Skeletal muscle cell (primary cell): ENCODE data around the gene TSEN34.
"Not testable (repeated sequence)": the region's sequence is repeated elsewhere in the genome, so short reads cannot be mapped to it uniquely, and the experiment has no call there.

Experiments used
- DNase-seq: peaks from one replicate; pipeline ENCODE4 v3.0.0-alpha.2; 2010; ENCODE audit warnings: low read depth
- H3K4me3 ChIP-seq: 2 replicates; pipeline ENCODE4 v1.5.1; 2011; ENCODE audit warnings: low read depth, mild to moderate bottlenecking, control low read depth, low read length, moderate library complexity

TSEN34 gene

DNA sequence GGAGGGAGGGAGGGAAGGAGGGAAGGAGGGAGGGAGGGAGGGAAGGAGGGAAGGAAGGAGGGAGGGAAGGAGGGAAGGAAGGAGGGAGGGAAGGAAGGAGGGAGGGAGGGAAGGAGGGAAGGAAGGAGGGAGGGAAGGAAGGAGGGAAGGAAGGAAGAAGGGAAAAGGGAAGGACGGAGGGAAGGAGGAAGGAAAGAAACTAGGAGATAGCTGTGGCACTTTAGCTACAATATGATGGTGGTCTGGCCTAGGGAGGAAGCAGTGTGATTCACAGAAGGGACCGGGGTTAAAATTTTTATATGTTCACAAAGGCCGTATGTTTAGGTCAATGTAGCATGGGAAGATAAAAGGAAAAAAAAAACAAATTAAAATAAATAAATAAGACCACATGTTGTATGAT, 9.2 kb upstream of the TSEN34 start:
- not testable (repeated sequence) for DNase-seq

DNA sequence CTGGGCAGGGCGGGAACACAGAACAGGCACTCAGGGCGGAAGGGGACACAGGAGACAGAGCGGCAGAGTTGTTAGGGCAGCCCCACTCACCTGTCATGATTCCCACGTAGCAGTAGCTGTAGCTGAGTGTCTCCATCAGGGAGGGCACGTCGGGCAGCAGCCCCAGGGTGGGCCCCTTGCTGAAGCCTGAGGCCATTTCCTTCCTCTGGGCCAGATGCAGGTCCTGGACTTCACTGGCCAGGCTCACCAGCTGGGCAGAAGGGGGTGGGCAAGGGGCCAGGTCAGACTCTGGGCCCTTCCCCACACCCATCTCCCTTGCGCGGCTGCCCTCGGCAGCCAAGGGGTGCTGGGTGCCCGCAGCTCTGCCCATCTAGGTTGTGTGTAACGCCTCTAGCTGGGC, 7.7 kb upstream of the TSEN34 start:
- DNase-seq = no peak
- H3K4me3 ChIP-seq = no peak overlapping the region

More for the DNA sequence above, 9.2 kb upstream of the TSEN34 start:
- H3K4me3 ChIP-seq = not testable (repeated sequence)

DNA sequence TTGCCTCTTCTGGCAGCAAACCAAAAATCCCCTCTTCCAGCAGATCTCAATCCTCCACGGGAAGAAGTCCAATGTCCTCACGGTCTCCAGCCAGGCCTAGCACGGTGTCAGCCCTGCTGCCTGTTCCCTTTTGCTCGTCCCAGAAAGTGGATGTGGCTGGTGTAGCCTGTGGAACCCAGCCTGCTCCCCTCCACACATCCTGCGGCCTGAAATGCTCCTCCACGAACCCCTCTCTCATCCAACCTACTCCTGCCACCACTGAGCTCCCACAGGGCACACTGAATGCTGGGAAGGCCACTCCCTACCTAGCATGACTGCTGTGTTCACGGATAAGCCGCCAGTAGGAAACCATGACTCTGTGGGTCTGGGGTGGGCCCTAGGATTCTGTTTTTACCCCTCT, 4.8 kb upstream of the TSEN34 start:
- no peak overlapping the region for H3K4me3 ChIP-seq
- no peak for DNase-seq

DNA sequence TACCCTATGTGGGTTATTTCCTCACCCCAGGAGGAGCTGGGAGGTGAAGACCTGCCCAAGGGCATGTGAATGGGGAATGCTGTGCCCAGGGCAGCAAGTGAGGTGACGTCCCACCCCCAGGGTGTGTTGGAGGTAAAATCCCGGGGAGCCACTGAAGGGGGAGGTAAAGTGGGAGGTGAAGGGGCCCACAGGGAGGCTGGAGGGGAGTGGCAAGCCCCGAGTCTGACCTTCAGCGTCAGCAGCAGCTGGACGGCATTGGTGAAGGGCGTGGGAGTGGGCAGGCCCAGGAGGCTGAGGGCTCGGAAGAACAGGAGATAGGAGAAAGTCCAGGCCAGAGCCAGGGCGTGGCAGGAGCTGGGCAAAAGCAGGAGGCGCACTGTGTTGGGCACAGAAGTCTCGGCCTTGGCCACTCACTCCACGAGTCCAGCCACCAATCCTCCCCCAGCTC, 4.2 kb upstream of the TSEN34 start:
- no peak for DNase-seq
- no peak overlapping the region for H3K4me3 ChIP-seq

DNA sequence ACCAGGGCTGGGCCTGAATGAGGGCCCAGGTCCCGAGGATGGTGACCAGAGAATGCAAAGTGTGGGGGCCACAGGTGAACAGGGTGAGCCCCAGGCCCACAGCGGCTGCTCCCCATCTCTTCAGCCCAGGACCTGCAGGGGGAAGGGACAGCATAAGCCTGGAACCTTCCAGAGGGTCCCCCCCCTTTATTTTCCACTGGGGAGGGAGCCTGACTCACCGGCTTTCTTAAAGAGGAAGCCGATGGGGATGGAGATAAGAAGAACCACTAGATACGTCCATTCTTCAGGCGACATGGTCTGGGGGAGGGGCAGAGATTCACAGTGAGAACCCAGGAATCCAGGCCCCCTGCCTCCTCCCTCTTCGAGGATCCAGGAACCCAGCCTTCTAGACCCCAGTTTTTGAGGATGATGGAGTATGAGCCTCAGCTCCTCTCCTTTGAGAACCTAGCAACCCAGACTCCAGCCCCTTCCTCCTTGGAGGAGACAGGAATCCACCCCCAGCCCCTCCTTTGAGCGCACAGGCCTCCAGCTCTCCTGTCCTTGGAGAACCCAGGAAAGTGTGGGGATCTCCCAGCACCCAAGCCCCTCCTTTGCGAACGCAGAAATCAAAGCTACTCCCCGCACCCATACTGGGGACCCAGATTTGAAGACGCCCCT, 2.8 kb upstream of the TSEN34 start:
- DNase-seq = no peak
- H3K4me3 ChIP-seq = peak overlapping the region; percentile 66

DNA sequence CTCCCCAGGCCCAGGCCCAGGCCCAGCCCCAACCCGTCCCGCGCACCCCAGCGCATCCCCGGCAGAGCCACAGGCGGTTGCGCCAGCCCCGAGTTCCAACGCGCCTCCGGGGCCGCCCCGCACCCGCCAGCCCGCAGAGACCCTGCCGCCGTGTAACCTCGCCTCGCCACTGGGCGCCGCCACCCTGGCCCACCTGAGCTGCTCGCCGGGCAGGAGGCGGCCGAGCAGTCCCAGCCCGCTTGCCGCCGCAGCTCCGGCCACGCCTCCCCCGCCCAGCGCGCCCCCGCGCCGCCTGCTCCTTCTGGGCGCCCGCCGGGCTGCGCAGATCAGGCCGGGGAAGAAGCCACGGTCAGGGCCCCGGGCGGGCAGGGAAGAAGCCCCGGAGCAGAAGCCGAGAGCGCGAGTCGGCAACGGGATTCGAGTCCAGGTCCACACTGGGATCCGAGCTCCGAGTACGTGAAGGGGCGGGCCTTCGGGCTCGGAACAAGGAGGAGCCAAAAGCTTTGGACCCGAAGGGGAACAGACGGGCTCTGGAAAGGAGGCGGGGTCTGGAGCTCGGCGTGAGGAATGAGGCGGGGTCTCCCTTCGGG, 1.9 kb upstream of the TSEN34 start, which contains the start of gene MBOAT7:
Gene MBOAT7 (minus strand): TSS at position 436 of the 590 bp plus-strand sequence. CDS start 1,072 bp downstream, outside the sequence.
- DNase-seq = no peak
- H3K4me3 ChIP-seq = peak within 1 kb of the TSS; percentile 66

DNA sequence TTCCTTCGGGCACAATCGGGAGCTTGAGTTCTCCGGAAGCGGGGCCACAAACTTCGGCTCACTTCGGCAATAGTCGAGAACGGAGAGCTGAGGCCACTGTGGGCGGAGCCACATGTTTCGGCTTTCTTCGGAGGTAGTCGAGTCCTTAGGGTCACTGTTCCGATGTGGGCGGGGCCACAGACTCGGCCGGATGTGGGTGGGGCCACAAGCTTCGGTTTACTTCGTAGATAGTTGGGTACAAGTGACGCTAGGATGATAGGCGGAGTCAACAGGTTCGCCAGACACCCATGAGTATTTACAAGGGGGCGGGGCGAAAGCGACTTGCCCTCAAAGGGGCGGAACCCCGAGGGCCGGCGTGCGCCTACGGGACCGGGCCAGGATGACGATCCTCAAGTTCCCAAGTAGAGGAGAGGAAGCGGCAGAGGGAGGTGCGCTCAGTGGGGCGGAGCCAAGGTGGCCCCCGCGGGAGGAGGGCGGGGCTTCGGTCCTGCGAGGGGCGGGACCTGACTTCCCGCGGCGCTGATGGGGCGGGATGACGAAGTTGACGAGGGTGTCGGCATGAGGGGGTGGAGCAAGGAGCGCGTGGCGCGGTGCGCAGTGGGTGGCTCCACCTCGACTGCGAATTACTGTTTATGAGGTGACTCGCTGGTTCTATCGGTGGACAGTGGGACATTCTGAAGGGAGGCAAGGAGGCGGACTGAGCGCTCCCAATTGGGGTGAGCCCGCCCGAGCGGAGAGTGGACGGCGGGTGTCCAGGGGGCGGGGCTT, 1.2 kb upstream of the TSEN34 start:
- H3K4me3 ChIP-seq = peak overlapping the region; percentile 66
- DNase-seq = peak; percentile 99

DNA sequence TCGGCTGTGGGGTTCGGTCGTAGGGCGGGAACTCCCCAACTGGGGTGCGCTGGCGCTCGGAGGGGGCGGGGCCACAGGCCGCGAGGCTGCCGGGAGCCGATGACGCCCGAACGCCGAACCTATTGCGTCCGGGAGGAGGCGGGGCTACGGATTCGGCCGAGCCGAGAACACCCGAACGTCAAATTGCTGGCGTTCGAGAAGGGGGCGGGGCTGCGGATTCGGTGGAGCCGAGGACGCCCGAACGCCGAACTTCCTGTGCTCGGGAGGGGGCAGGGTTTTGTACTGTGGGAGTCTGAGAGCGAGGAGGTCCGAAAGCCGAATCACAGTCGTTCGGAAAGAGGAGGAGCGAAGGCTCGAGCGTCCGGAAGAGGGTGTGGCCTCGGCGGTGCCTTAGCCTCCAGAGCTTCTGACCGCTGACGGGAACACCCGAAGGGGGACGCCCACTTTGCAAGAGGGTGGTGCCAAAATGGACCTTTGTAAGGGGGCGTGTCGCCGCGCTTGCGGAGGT, 551 bp upstream of the TSEN34 start:
- peak overlapping the region; percentile 60 for H3K4me3 ChIP-seq
- DNase-seq = peak; percentile 98

DNA sequence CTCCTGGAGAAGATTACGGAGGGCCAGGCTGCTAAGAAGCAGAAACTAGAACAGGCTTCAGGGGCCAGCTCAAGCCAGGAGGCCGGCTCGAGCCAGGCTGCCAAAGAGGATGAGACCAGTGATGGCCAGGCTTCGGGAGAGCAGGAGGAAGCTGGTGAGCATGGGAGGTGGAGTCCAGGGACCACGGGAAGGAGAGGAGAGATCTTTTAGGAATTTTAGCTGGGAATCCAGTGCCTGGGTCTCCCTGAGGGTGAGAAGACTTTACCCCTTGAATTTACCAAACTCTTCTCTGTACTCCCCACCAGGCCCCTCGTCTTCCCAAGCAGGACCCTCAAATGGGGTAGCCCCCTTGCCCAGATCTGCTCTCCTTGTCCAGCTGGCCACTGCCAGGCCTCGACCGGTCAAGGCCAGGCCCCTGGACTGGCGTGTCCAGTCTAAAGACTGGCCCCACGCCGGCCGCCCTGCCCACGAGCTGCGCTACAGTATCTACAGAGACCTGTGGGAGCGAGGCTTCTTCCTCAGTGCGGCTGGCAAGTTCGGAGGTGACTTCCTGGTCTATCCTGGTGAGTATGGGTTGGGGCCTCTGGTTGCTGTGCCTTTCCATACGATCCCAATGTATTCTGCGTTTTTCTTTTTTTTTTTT, 824 bp downstream of the TSEN34 start:
- peak overlapping the region; percentile 60 for H3K4me3 ChIP-seq
- no peak for DNase-seq

DNA sequence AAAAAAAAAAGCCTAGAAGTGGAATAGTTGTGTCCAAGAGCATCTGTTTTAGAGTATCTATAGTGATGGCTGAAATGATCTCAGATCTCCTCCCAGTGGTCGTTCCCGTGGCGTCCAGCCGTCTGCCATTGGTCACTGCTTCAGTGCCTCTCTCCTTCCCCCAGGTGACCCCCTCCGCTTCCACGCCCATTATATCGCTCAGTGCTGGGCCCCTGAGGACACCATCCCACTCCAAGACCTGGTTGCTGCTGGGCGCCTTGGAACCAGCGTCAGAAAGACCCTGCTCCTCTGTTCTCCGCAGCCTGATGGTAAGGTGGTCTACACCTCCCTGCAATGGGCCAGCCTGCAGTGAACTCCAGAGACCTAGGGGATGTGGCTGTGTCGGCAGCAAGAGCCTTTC, 1.9 kb downstream of the TSEN34 start:
- H3K4me3 ChIP-seq = no peak overlapping the region
- DNase-seq = no peak

DNA sequence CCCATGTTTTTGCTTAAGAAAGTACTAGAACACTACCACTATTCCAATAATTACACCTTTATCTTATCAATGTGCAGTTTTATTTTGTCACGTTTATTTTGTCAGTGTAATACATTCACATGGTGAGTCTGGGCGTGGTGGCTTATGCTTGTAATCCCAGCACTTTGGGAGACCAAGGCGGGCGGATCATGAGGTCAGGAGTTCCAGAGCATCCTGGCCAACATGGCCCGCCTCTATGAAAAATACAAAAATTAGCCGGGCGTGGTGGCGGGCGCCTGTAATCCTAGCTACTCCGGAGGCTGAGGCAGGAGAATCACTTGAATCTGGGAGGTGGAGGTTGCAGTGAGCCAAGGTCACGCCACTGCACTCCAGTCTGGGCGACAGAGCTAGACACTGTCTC, 3.4 kb downstream of the TSEN34 start:
- DNase-seq, H3K4me3 ChIP-seq: not testable (repeated sequence)

DNA sequence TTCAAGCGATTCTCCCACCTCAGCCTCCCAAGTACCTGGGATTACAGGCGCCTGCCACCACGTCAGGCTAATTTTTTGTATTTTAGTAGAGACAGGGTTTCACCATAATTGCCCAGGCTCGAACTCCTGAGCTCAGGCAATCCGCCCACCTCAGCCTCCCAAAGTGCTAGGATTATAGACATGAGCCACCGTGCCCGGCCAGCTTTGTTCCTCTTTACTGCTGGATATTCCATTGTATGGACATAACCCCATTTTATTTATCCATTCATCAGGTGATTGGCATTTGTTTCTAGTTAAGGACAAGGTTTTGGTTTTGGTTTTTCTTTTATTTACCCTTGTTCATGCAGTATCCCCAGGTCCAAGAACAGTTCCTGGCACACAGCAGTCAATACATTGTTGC, 5.4 kb downstream of the TSEN34 start:
- no peak for DNase-seq
- no peak overlapping the region for H3K4me3 ChIP-seq

DNA sequence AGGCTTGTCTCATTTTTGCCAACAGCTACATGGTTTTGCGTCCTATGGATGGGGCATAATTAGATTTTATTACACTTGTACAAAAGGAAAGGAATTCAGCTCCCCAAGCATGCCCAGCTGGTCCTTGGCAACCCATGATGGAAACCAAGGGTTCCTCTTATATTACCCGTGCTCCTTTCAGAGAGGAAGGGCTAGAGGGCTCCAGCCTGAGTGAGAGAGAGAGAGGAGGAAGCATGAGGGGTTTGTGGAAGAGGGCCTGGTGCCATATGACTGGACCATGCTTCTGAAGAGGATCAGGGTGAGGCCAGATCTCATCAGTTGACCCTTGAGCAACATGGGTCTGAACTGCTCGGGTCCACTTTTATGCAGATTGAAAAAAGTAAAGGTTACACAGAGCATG, 6.0 kb downstream of the TSEN34 start:
- H3K4me3 ChIP-seq = no peak overlapping the region
- DNase-seq = no peak

DNA sequence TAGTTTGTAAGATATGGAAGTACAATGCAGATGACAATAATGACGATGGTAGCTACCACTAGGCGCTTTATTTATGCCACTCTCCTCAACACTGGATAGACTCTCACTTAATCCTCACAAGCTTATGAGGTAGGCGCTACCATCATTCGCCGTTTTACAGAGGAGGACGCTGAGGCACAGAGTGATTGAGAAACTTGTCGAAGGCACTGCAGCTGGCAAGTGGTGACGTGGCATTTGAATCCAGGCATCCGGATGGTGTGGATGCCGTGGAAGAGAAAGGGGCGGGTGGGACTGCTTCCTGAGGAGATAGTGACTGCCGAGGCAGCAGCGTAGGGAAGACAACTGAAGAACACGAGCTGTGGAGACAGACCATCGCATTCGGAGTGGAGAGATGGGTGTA, 8.3 kb downstream of the TSEN34 start:
- DNase-seq = no peak
- no peak overlapping the region for H3K4me3 ChIP-seq

DNA sequence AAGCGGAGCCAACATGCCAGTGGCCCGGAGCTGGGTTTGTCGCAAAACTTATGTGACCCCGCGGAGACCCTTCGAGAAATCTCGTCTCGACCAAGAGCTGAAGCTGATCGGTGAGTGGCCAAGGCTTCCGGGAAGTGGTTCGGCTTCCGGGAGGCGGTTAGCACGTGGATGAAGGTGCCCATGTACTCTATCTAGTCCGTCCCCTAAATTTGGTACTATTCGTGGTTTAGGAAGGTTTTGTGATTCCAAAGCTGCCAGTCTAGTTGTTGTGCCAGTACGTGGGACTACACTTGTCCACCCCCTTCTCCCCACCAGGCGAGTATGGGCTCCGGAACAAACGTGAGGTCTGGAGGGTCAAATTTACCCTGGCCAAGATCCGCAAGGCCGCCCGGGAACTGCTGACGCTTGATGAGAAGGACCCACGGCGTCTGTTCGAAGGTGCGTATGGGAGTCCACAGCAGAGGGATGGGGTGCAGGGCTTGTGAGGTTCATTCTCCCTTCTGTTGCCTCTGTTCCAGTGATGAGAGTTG, 10.1 kb downstream of the TSEN34 start:
- DNase-seq = no peak
- H3K4me3 ChIP-seq = peak overlapping the region; percentile 71

DNA sequence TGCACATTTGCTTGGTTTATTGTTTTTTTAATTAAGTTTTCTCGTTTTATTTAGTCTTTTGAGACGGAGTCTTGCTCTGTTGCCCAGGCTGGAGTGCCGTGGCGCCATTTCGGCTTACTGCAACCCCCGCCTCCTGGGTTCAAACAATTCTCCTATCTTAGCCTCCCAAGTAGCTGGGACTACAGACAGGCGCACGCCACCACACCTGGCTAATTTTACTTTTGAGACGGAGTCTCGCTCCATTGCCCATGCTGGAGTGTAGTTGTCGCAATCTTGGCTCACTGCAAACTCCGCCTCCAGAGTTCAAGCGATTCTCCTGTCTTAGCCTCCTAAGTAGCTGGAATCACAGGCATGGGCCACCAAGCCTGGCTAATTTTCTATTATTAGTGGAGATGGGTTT, 10.9 kb downstream of the TSEN34 start:
- no peak for DNase-seq

DNA sequence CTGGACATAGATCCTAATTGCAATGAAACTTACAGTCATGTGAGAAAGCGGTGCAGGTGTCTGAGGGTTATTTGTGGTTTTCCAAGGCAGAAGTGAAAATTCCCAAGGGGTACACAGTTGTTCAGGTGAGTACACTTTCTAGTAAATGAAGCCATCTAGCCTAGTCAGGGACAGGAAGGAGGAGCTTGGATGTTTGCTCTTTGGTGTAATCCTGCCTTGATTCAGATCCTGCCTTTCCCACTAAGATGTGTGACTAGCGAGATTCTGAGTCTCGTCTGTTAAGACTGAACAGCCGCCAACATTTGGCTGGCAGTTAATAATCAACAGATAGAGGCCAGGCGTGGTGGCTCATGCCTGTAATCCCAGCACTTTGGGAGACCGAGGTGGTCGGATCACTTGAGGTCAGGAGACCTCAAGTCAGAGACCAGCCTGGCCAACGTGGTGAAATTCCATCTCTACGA, 12.1 kb downstream of the TSEN34 start:
- peak overlapping the region; percentile 7 for H3K4me3 ChIP-seq
- DNase-seq = no peak

More for the DNA sequence above, 10.9 kb downstream of the TSEN34 start:
- peak overlapping the region; percentile 71 for H3K4me3 ChIP-seq

DNA sequence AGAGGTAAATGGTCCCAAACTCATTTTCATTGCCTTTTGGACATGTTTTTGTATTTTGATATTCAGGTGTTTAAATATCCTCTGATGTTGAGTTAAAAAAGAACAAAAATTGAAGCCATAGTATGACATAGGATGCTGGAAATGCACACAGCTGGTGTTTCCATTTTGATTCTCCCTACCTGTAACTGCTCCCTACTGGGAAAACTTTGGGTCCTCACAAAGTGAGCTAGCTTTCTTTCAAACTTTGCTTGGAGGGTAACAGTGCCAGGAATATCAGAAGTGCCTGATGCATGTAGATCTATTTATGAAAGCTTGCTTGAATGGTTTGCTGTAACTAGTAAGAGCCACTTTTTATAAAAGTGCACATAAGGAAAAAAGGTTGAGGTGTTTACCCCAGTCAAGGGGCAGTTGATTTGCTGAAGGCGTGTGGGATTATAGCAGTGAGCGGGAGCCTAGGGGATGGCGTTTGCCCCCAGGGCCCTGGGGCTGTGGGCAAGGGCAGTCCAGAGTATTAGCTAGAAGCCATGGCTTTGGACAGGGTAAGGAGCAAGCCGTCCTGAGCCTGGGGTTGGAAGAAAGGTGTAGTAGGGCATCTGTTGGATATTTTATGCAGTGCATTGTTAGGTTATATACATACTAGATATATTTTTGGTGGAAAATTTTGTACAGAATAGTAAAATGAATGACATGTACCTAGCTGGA, 13.8 kb downstream of the TSEN34 start:
- H3K4me3 ChIP-seq = no peak overlapping the region
- no peak for DNase-seq
